ENCODE results near the gene KLHL33. TPM values are rescaled to one million over a fixed set of nuclear protein-coding genes. Genes with fewer than 3 reads are reported as not detected.

Gene KLHL33
- total RNA-seq, 1 donor from 2014 or later, result not detected

- Mint-ChIP-seq H3K9me3 (no peaks in the 10 kb centered on the region), H3K36me3 (no peaks in the 10 kb centered on the region), H3K27ac (peak overlapping the region; percentile 21), H3K4me3 (peak overlapping the region; percentile 9), H3K27me3 (no peaks in the 10 kb centered on the region), H3K4me1 (ENCODE audit: unreplicated experiment) (peaks cover 21% of the 10 kb centered on the region)
- no peak for TF ChIP-seq CTCF (conservative IDR thresholded peaks at IDR 0.05)
- DNase-seq (ENCODE audit: extremely low spot score, unreplicated experiment), result no peak
These were observed 19.7 kb downstream of the KLHL33 start for GRCh38 chr14:20416223-20416622.

GRCh38 chr14:20415782-20416206 is 20.2 kb downstream of the KLHL33 start:
- peak overlapping the region; percentile 9 for H3K4me3 Mint-ChIP-seq
- H3K9me3 Mint-ChIP-seq, result no peaks in the 10 kb centered on the region
- H3K36me3 Mint-ChIP-seq, result no peaks in the 10 kb centered on the region
- H3K27me3 Mint-ChIP-seq, result no peaks in the 10 kb centered on the region
- DNase-seq (ENCODE audit: extremely low spot score, unreplicated experiment), result no peak
- H3K27ac Mint-ChIP-seq, result peak overlapping the region; percentile 21
- H3K4me1 Mint-ChIP-seq (ENCODE audit: unreplicated experiment), result peaks cover 21% of the 10 kb centered on the region
- peak; percentile 76 for TF ChIP-seq CTCF (conservative IDR thresholded peaks at IDR 0.05)

- no peak for DNase-seq (ENCODE audit: extremely low spot score, unreplicated experiment)
- peak overlapping the region; percentile 92 for H3K27ac Mint-ChIP-seq
- H3K27me3 Mint-ChIP-seq, result no peaks in the 10 kb centered on the region
- no peak for TF ChIP-seq CTCF (conservative IDR thresholded peaks at IDR 0.05)
- H3K9me3 Mint-ChIP-seq, result no peaks in the 10 kb centered on the region
- no peaks in the 10 kb centered on the region for H3K36me3 Mint-ChIP-seq
- peak overlapping the region; percentile 93 for H3K4me3 Mint-ChIP-seq
- peaks cover 21% of the 10 kb centered on the region for H3K4me1 Mint-ChIP-seq (ENCODE audit: unreplicated experiment)
These were observed 22.3 kb downstream of the KLHL33 start for GRCh38 chr14:20413744-20414082.

GRCh38 chr14:20412876-20413743 is 22.9 kb downstream of the KLHL33 start, which contains the start of gene TEP1:
Gene TEP1, minus strand, starts transcription at chr14:20413501. Its CDS starts 5,062 bp downstream, at chr14:20408439.
- H3K36me3 Mint-ChIP-seq, result no peaks in the 10 kb centered on the region
- H3K27me3 Mint-ChIP-seq, result no peaks in the 10 kb centered on the region
- TF ChIP-seq CTCF (conservative IDR thresholded peaks at IDR 0.05), result no peak
- peak within 1 kb of the TSS; percentile 92 for H3K27ac Mint-ChIP-seq
- no peaks in the 10 kb centered on the region for H3K9me3 Mint-ChIP-seq
- peaks cover 21% of the 10 kb centered on the region for H3K4me1 Mint-ChIP-seq (ENCODE audit: unreplicated experiment)
- DNase-seq (ENCODE audit: extremely low spot score, unreplicated experiment), result peak; percentile 84
- peak within 1 kb of the TSS; percentile 93 for H3K4me3 Mint-ChIP-seq

- peak overlapping the region; percentile 92 for H3K27ac Mint-ChIP-seq
- H3K4me3 Mint-ChIP-seq, result peak overlapping the region; percentile 93
- H3K4me1 Mint-ChIP-seq (ENCODE audit: unreplicated experiment), result peaks cover 21% of the 10 kb centered on the region
- no peaks in the 10 kb centered on the region for H3K9me3 Mint-ChIP-seq
- H3K27me3 Mint-ChIP-seq, result no peaks in the 10 kb centered on the region
- peaks cover 7% of the 10 kb centered on the region for H3K36me3 Mint-ChIP-seq
- TF ChIP-seq CTCF (conservative IDR thresholded peaks at IDR 0.05), result no peak
- DNase-seq (ENCODE audit: extremely low spot score, unreplicated experiment), result no peak
These were observed 23.6 kb downstream of the KLHL33 start for GRCh38 chr14:20412411-20412810.
